HepG2 (cell line): ENCODE data around the gene GRIK5. TPM values are rescaled to one million over a fixed set of nuclear protein-coding genes. Genes with fewer than 3 reads are reported as not detected.

Experiments
- ATAC-seq: fragments of 200-7000 bp; cut with Tn5 transposase; 3 replicates; pipeline ENCODE4 v1.9.1; 2020; ENCODE audit warnings: mild to moderate bottlenecking, moderate library complexity
- BruUV-seq: library from RNA; stranded (reverse); fragments of 400-500 nt; replicated peaks from 2 replicates; lab custom pipeline; 2021; lab: Mats Ljungman, UMichigan
- CTCF ChIA-PET: fragments of 300-600 bp; formaldehyde crosslinking; extraction: SDS; loops from one replicate; lab custom pipeline; 2021; ENCODE audit warnings: low total read pairs, inconsistent platforms, low intra/inter-chr PET ratio; lab: Yijun Ruan, JAX
- POLR2A ChIA-PET: fragments of 350-600 bp; sonication (Branson Sonifier 250); formaldehyde crosslinking; loops from one replicate; lab custom pipeline; 2020; ENCODE audit warnings: antibody characterized with exemption, inconsistent platforms; lab: Yijun Ruan, JAX
- DNase-seq: peaks from one replicate; pipeline ENCODE4 v3.0.0-alpha.2; 2015; ENCODE audit warnings: low spot score
- FAIRE-seq: peaks from 3 replicates; lab custom pipeline; 2011; peaks lifted over from hg19 to GRCh38; lab: Jason Lieb, UNC
- H2AFZ ChIP-seq: one replicate; pipeline ENCODE4 v1.6.1; 2011; ENCODE audit warnings: low read length, inconsistent platforms
- H3K27ac ChIP-seq: fragments of 300-600 bp; 3 replicates; pipeline ENCODE4 v1.8.0; 2011; ENCODE audit warnings: mixed run types, mild to moderate bottlenecking, mixed read lengths, low read length, inconsistent platforms; ENCODE audit not compliant: insufficient read depth; ENCODE audit errors: extremely low read length
- H3K27me3 ChIP-seq, 2 experiments: fragments of 200-600 bp in 1 of 2; 2 replicates in 1 of 2; 3 replicates in 1 of 2; pipeline versions ENCODE4 v1.6.0 to v1.8.0; 2011; ENCODE audit warnings: low read length in 2 of 2, mild to moderate bottlenecking in 2 of 2, moderate library complexity in 2 of 2, inconsistent platforms in 1 of 2; ENCODE audit not compliant: insufficient read depth in 2 of 2, control insufficient read depth in 1 of 2
- H3K36me3 ChIP-seq, 2 experiments: fragments of 200-600 bp in 1 of 2; replicated peaks in 1 of 2; 2 replicates in 1 of 2; 3 replicates in 1 of 2; pipeline versions ENCODE4 v1.5.1 to v1.8.0; 2011; ENCODE audit warnings: low read length in 2 of 2, inconsistent platforms in 1 of 2; ENCODE audit not compliant: insufficient read depth in 2 of 2, control insufficient read depth in 1 of 2
- H3K4me1 ChIP-seq: 2 replicates; pipeline ENCODE4 v1.5.1; 2012; ENCODE audit warnings: low read length, inconsistent platforms; ENCODE audit not compliant: insufficient read depth
- H3K4me2 ChIP-seq: 2 replicates; pipeline ENCODE4 v1.6.0; 2011; ENCODE audit warnings: low read depth, low read length, inconsistent platforms
- H3K4me3 ChIP-seq, 3 experiments: fragments of 200-600 bp in 1 of 3; sonication (generic), shearing (Covaris generic) in 1 of 3; replicated peaks in 1 of 3; 2 replicates each; pipeline ENCODE4 v1.5.1; 2011 to 2016; ENCODE audit warnings: low read length in 3 of 3, inconsistent platforms in 2 of 3, low read depth in 2 of 3, mild to moderate bottlenecking in 2 of 3, control low read depth in 1 of 3, mixed read lengths in 1 of 3; ENCODE audit not compliant: insufficient read depth in 1 of 3
- H3K79me2 ChIP-seq: one replicate; pipeline ENCODE4 v1.6.1; 2011; ENCODE audit warnings: low read length, inconsistent platforms; ENCODE audit not compliant: insufficient read depth
- H3K9ac ChIP-seq: 2 replicates; pipeline ENCODE4 v1.6.0; 2011; ENCODE audit warnings: mild to moderate bottlenecking, low read depth, low read length, inconsistent platforms; ENCODE audit not compliant: insufficient read depth
- H3K9me3 ChIP-seq: 2 replicates; pipeline ENCODE4 v1.5.1; 2012; ENCODE audit warnings: mild to moderate bottlenecking, low read length
- H4K20me1 ChIP-seq: 2 replicates; pipeline ENCODE4 v1.6.0; 2011; ENCODE audit warnings: inconsistent platforms, mild to moderate bottlenecking, low read length, moderate library complexity; ENCODE audit not compliant: insufficient read depth
- ARNTL ChIP-seq: sonication (generic); formaldehyde crosslinking; IDR thresholded peaks from 2 replicates; pipeline ENCODE4 v1.4.0; 2020; ENCODE audit warnings: mild to moderate bottlenecking, missing genetic modification reagents
- EP300 ChIP-seq, 3 experiments: sonication (generic) in 1 of 3; formaldehyde crosslinking in 1 of 3; IDR thresholded peaks; 2 replicates each; pipeline versions ENCODE4 v1.5.1 to v1.6.1; 2011 to 2020; ENCODE audit warnings: low read depth in 2 of 3, low read length in 2 of 3, borderline replicate concordance in 1 of 3, improper control_type of control experiment in 1 of 3, mild to moderate bottlenecking in 1 of 3, missing genetic modification reagents in 1 of 3, moderate library complexity in 1 of 3
- HDAC2 ChIP-seq: sonication (generic); formaldehyde crosslinking; IDR thresholded peaks from 2 replicates; pipeline ENCODE4 v1.4.0; 2020; ENCODE audit warnings: missing genetic modification reagents
- KMT2B ChIP-seq: IDR thresholded peaks from 2 replicates; pipeline ENCODE4 v1.6.1; 2016; ENCODE audit warnings: missing genetic modification reagents, missing compliant biosample characterization
- MED13 ChIP-seq: sonication (generic); formaldehyde crosslinking; IDR thresholded peaks from 2 replicates; pipeline ENCODE4 v1.5.0; 2020; ENCODE audit warnings: missing genetic modification reagents
- RAD51 ChIP-seq: fragments of 450-650 bp; IDR thresholded peaks from 2 replicates; pipeline ENCODE4 v1.6.1; 2016; ENCODE audit warnings: borderline replicate concordance
- RFX5 ChIP-seq: IDR thresholded peaks from 2 replicates; pipeline ENCODE4 v1.6.1; 2011; ENCODE audit warnings: low read depth, low read length, improper control_type of control experiment
- SOX13 ChIP-seq, 3 experiments: fragments of 450-650 bp in 1 of 3; sonication (generic) in 1 of 3; formaldehyde crosslinking in 1 of 3; IDR thresholded peaks in 2 of 3; conservative IDR thresholded peaks in 1 of 3; 2 replicates each; pipeline versions ENCODE4 v1.5.0 to v1.6.1; 2016 to 2020; ENCODE audit warnings: antibody characterized with exemption in 1 of 3, mild to moderate bottlenecking in 1 of 3, missing compliant biosample characterization in 1 of 3, missing genetic modification reagents in 1 of 3, moderate library complexity in 1 of 3
- TBL1XR1 ChIP-seq: fragments of 150-350 bp; IDR thresholded peaks from 2 replicates; pipeline ENCODE4 v1.6.1; 2014; ENCODE audit warnings: borderline replicate concordance, low read length; ENCODE audit not compliant: partially characterized antibody
- WIZ ChIP-seq: sonication (generic); formaldehyde crosslinking; IDR thresholded peaks from 2 replicates; pipeline ENCODE4 v1.5.1; 2020; ENCODE audit warnings: mild to moderate bottlenecking, missing genetic modification reagents
- ZFYVE20 ChIP-seq: sonication (generic); formaldehyde crosslinking; IDR thresholded peaks from 2 replicates; pipeline ENCODE4 v1.8.0; 2023; ENCODE audit warnings: low read depth, mild to moderate bottlenecking, moderate library complexity, missing genetic modification reagents, borderline replicate concordance
- ZNF121 ChIP-seq: sonication (generic); formaldehyde crosslinking; IDR thresholded peaks from 2 replicates; pipeline ENCODE4 v1.5.0; 2020; ENCODE audit warnings: mild to moderate bottlenecking, missing genetic modification reagents
- ZNF33A ChIP-seq: sonication (generic); formaldehyde crosslinking; IDR thresholded peaks from 2 replicates; pipeline ENCODE4 v1.5.1; 2020; ENCODE audit warnings: missing genetic modification reagents, mild to moderate bottlenecking, moderate library complexity, borderline replicate concordance
- ZNF556 ChIP-seq: sonication (generic); formaldehyde crosslinking; IDR thresholded peaks from 2 replicates; pipeline ENCODE4 v1.4.0; 2020; ENCODE audit warnings: mild to moderate bottlenecking, missing genetic modification reagents, borderline replicate concordance
- ZNF567 ChIP-seq: sonication (generic); formaldehyde crosslinking; IDR thresholded peaks from 2 replicates; pipeline ENCODE4 v1.8.1; 2023; ENCODE audit warnings: mild to moderate bottlenecking, missing genetic modification reagents, borderline replicate concordance
- ZNF607 ChIP-seq: sonication (generic); formaldehyde crosslinking; IDR thresholded peaks from 2 replicates; pipeline ENCODE4 v1.5.1; 2020; ENCODE audit warnings: missing genetic modification reagents, mild to moderate bottlenecking, borderline replicate concordance
- WGBS: methylation state at CpG from one replicate; pipeline ENCODE4 v1.1.6; 2017; ENCODE audit warnings: low lambda C conversion rate; 5-methylcytosine and 5-hydroxymethylcytosine counted together
- in situ Hi-C: cut with HindIII; loops from 2 replicates; pipeline ENCODE4 v1.10.0; 2017; ENCODE audit warnings: low pct_unique_long_range_greater_than_20kb; ENCODE audit not compliant: extremely low pct_ligation_motif_present
- intact Hi-C: fragments of 100-400 bp; cut with micrococcal nuclease; formaldehyde crosslinking; loops from one replicate; pipeline ENCODE4 v1.10.0; 2022; ENCODE audit not compliant: unreplicated experiment
- polyA plus RNA-seq, 8 experiments: library from polyadenylated mRNA; depleted of rRNA in 3 of 8; stranded (reverse) in 7 of 8; unstranded in 1 of 8; fragments of >200 nt; fragmentation: Illumina TruSeq in 4 of 8; extraction: Trizol in 4 of 8; gene quantifications; 2 replicates each; pipeline versions ENCODE4 v1.2.1 to v1.2.3, GENCODE V29; 2011 to 2016; ENCODE audit warnings: low read depth in 4 of 8, missing spikeins in 1 of 8, mixed read lengths in 1 of 8; ENCODE audit not compliant: insufficient read depth in 1 of 8
- total RNA-seq, 5 experiments: library from RNA; depleted of rRNA; stranded (reverse); fragments of >200 nt; fragmentation: Illumina TruSeq; extraction: Trizol; gene quantifications; 2 replicates each; pipeline ENCODE4 v1.2.3, GENCODE V29; 2016; ENCODE audit warnings: low read depth in 1 of 5
- TF ChIP-seq, protein P1 (sequence below): sonication (generic); formaldehyde crosslinking; IDR thresholded peaks from 2 replicates; pipeline ENCODE4 v1.5.1; 2020; ENCODE audit warnings: mild to moderate bottlenecking, missing genetic modification reagents, moderate library complexity
- TF ChIP-seq, protein P2 (sequence below): sonication (generic); formaldehyde crosslinking; IDR thresholded peaks from 2 replicates; pipeline ENCODE4 v1.4.0; 2020; ENCODE audit warnings: missing genetic modification reagents
- TF ChIP-seq, protein P3 (sequence below): IDR thresholded peaks from 2 replicates; pipeline ENCODE4 v1.6.1; 2016

GRIK5 gene
- total and polyA plus RNA-seq, 2 of the 13 experiments (the other 11 are each of a cell fraction or from before 2014, with no cell fraction given): not detected

DNA sequence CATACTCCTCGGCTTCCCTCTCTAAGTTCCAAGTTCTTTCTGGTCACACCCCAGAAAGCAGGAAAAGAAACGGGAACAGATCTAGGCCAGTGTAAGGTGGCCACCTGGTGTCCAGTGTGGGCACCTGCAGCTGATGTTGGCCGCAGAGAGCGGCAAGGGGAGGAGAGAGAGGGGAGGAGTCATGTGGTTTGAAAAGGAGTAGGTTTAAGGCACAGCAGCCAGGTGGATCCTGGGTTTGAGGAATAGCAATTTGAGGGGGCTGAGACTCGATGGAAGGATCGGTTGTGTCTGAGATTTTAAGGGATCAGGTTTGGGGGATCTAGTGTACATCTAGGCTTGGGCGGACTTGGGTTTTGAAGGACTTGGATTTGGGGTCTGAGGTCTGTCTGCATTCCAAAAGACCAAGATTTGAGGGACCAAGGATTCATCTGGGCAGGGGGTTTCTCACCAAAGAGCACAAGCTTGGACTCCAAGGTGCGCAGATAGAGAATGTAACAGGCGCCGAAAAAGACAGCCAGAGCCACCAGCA is 112.1 kb downstream of the GRIK5 start:
- Histone ChIP-seq H3K27ac (peak overlapping the region; percentile 73), H3K9me3 (no peaks in the 10 kb centered on the region), H3K4me3 (peak overlapping the region; percentile 95 to 99 (median 98)), H3K36me3 (no peaks in the 10 kb centered on the region), H3K79me2 (no peaks in the 10 kb centered on the region), H4K20me1 (0 out of 2 replicates have a peak, but pooled peaks cover 3% of the 10 kb centered on the region), H3K4me1 (peaks cover 32% of the 10 kb centered on the region), H3K27me3 (no peaks in the 10 kb centered on the region; a peak in 1 of 5 replicates), H3K4me2 (peak overlapping the region; percentile 85), H2AFZ (no peak overlapping the region), H3K9ac (peak overlapping the region; percentile 91)
- WGBS: 7% methylated on average over 10 of the region's 10 CpGs
- BruUV-seq: no TSS peak
- ChIA-PET POLR2A (interaction anchor here (1.6 to 2.7 kb wide), 5 partner anchors 74 to 98 kb away, joined by 4 to 36 read pairs (median 6); partner anchors contain the start of gene RPS19), CTCF (interaction anchor here (1.3 kb wide), 1 partner anchor 166 kb away, joined by 5 read pairs; no protein-coding TSS in a partner anchor)
- ATAC-seq (peak; percentile 81), DNase-seq (peak; percentile 81), FAIRE-seq (peak; percentile 97)
- intact Hi-C loops (loop anchor here (10.0 kb wide), 1 partner anchor 163 kb away; the partner anchor contains the start of gene CEACAM3), in situ Hi-C loops (loop anchor here (5.0 kb wide), 1 partner anchor 76 kb away; the partner anchor contains the start of gene ARHGEF1)
- TF ChIP-seq ZNF121 (CRISPR knock-in tag) (no peak), RFX5 (no peak), SOX13 (IDR thresholded peaks at IDR 0.05) (no peak), SOX13 (CRISPR knock-in tag; conservative IDR thresholded peaks at IDR 0.05 in 1 of 2, IDR thresholded peaks at IDR 0.05 in 1 of 2) (no peak; a peak in 1 of 4 replicates), ZNF33A (CRISPR knock-in tag) (no peak), ZNF607 (CRISPR knock-in tag) (no peak; the same call in 1 of the 2 replicates), KMT2B (no peak), ARNTL (no peak), HDAC2 (CRISPR knock-in tag) (0 out of 2 replicates have a peak, but pooled peaks have one; percentile 29), RAD51 (no peak), ZNF556 (CRISPR knock-in tag) (no peak), ZFYVE20 (CRISPR knock-in tag) (no peak), ZNF567 (CRISPR knock-in tag) (no peak), WIZ (CRISPR knock-in tag) (no peak), MED13 (no peak), EP300 (IDR thresholded peaks at IDR 0.05; ENCODE audit: low read depth in 2 of 2, low read length in 2 of 2) (no peak), EP300 (CRISPR knock-in tag; IDR thresholded peaks at IDR 0.05; ENCODE audit: borderline replicate concordance) (no peak), TBL1XR1 (no peak)
- TF ChIP-seq, protein P1, sequence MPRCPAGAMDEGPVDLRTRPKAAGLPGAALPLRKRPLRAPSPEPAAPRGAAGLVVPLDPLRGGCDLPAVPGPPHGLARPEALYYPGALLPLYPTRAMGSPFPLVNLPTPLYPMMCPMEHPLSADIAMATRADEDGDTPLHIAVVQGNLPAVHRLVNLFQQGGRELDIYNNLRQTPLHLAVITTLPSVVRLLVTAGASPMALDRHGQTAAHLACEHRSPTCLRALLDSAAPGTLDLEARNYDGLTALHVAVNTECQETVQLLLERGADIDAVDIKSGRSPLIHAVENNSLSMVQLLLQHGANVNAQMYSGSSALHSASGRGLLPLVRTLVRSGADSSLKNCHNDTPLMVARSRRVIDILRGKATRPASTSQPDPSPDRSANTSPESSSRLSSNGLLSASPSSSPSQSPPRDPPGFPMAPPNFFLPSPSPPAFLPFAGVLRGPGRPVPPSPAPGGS (CRISPR knock-in tag): no peak
- TF ChIP-seq, protein P2, sequence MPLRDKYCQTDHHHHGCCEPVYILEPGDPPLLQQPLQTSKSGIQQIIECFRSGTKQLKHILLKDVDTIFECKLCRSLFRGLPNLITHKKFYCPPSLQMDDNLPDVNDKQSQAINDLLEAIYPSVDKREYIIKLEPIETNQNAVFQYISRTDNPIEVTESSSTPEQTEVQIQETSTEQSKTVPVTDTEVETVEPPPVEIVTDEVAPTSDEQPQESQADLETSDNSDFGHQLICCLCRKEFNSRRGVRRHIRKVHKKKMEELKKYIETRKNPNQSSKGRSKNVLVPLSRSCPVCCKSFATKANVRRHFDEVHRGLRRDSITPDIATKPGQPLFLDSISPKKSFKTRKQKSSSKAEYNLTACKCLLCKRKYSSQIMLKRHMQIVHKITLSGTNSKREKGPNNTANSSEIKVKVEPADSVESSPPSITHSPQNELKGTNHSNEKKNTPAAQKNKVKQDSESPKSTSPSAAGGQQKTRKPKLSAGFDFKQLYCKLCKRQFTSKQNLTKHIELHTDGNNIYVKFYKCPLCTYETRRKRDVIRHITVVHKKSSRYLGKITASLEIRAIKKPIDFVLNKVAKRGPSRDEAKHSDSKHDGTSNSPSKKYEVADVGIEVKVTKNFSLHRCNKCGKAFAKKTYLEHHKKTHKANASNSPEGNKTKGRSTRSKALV: no peak
- TF ChIP-seq, protein P3, sequence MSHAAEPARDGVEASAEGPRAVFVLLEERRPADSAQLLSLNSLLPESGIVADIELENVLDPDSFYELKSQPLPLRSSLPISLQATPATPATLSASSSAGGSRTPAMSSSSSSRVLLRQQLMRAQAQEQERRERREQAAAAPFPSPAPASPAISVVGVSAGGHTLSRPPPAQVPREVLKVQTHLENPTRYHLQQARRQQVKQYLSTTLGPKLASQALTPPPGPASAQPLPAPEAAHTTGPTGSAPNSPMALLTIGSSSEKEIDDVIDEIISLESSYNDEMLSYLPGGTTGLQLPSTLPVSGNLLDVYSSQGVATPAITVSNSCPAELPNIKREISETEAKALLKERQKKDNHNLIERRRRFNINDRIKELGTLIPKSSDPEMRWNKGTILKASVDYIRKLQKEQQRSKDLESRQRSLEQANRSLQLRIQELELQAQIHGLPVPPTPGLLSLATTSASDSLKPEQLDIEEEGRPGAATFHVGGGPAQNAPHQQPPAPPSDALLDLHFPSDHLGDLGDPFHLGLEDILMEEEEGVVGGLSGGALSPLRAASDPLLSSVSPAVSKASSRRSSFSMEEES: 0 out of 2 replicates have a peak, but pooled peaks have one; percentile 31
